Measurements from ENCODE around the gene ZNF189. TPM values are rescaled to one million over a fixed set of nuclear protein-coding genes. Genes with fewer than 3 reads are reported as not detected.

Gene ZNF189
- total and polyA plus RNA-seq, 2 of the 4 experiments (the other 2 are of a cell fraction) = 5.9 to 19.9 TPM

- Histone ChIP-seq H2BK5ac (ENCODE audit: low read depth, low read length, poor library complexity, severe bottlenecking) (no peak overlapping the region), H3K27me3 (ENCODE audit: control insufficient read depth, insufficient read depth, low read length) (peaks cover 6% of the 10 kb centered on the region), H3K4me3 (ENCODE audit: insufficient read depth, low read depth, low read length) (no peak overlapping the region), H2BK15ac (ENCODE audit: low read depth, low read length) (no peak overlapping the region), H3K14ac (replicated peaks; ENCODE audit: low read depth, low read length) (no peak overlapping the region), H3K79me1 (ENCODE audit: low read depth in 1 of 2, low read length in 2 of 2) (no peaks in the 10 kb centered on the region), H4K5ac (ENCODE audit: low read depth, low read length) (no peak overlapping the region), H3K4me1 (ENCODE audit: control insufficient read depth, insufficient read depth, low read length) (no peaks in the 10 kb centered on the region), H3K27ac (ENCODE audit: insufficient read depth, low read length) (no peak overlapping the region), H2BK120ac (ENCODE audit: low read depth, low read length) (no peak overlapping the region), H3K56ac (ENCODE audit: extremely low read depth, insufficient read depth, low read length) (no peak overlapping the region), H2AK9ac (replicated peaks; ENCODE audit: low read depth, low read length, poor library complexity) (no peak overlapping the region), H2BK20ac (ENCODE audit: low read depth, low read length) (no peak overlapping the region), H3K23ac (ENCODE audit: low read depth, low read length) (no peak overlapping the region), H3K4ac (ENCODE audit: low read depth, low read length) (no peak overlapping the region), H2AFZ (replicated peaks; ENCODE audit: low read length, poor library complexity) (no peak overlapping the region), H3K9me1 (ENCODE audit: insufficient read depth, low read length) (no peaks in the 10 kb centered on the region), H3K4me2 (ENCODE audit: low read depth, low read length) (no peak overlapping the region), H3K36me3 (ENCODE audit: control insufficient read depth, insufficient read depth, low read length) (no peaks in the 10 kb centered on the region), H3K9me3 (ENCODE audit: control insufficient read depth, insufficient read depth, low read length) (no peaks in the 10 kb centered on the region), H2AK5ac (ENCODE audit: low read depth, low read length) (no peak overlapping the region), H4K8ac (ENCODE audit: low read depth in 2 of 2, low read length in 2 of 2) (no peak overlapping the region), H4K91ac (ENCODE audit: insufficient read depth, low read depth, low read length) (no peak overlapping the region), H3K18ac (ENCODE audit: low read depth, low read length) (no peak overlapping the region), H3K9ac (ENCODE audit: low read depth, low read length) (no peak overlapping the region), H4K20me1 (ENCODE audit: insufficient read depth, low read length) (no peaks in the 10 kb centered on the region)
- ATAC-seq (ENCODE audit: low read depth) (no peak), DNase-seq (no peak)
- CTCF ChIA-PET = no interaction called here
- dilution Hi-C loops (cut with HindIII; ENCODE audit: low sequenced_read_pairs, unreplicated experiment) = no loop called here
- BruUV-seq (replicated peaks) = no TSS peak
- in situ Hi-C loops (cut with MboI; ENCODE audit: low sequenced_read_pairs) = no loop called here
- WGBS, 2 experiments (ENCODE audit: extremely low coverage in 2 of 2, insufficient read length in 1 of 2) = no CpG with 5 or more reads among the region's 3 CpGs
- POLR2A ChIA-PET (ENCODE audit: unreplicated experiment) = no interaction called here
- TF ChIP-seq USF2 (IDR thresholded peaks at IDR 0.05; ENCODE audit: low read depth, low read length) (no peak), MXI1 (IDR thresholded peaks at IDR 0.05; ENCODE audit: borderline replicate concordance, low read depth, low read length) (no peak), MAFK (IDR thresholded peaks at IDR 0.05; ENCODE audit: low read depth, low read length) (no peak), SMC3 (IDR thresholded peaks at IDR 0.05; ENCODE audit: low read depth, low read length) (no peak), CTCF (conservative IDR thresholded peaks at IDR 0.05; ENCODE audit: low read depth, low read length) (no peak), CEBPB (IDR thresholded peaks at IDR 0.05; ENCODE audit: low read depth, low read length) (no peak), MAZ (IDR thresholded peaks at IDR 0.05; ENCODE audit: borderline replicate concordance, low read depth, low read length) (no peak), NFE2L2 (IDR thresholded peaks at IDR 0.05; ENCODE audit: low read depth, low read length) (no peak), ELK1 (IDR thresholded peaks at IDR 0.05; ENCODE audit: borderline replicate concordance, low read depth, low read length) (no peak), RAD21 (IDR thresholded peaks at IDR 0.05; ENCODE audit: low read length) (no peak)
- intact Hi-C loops (cut with micrococcal nuclease) = no loop called here
Measured at GRCh38 chr9:101440714-101441230, 42.1 kb downstream of the ZNF189 start.

Measured in IMR-90 (cell line).